Nasal cavity respiratory epithelium epithelial cell of viscerocranial mucosa (primary cell): ENCODE data around the gene MUC4. TPM values are rescaled to one million over a fixed set of nuclear protein-coding genes. Genes with fewer than 3 reads are reported as not detected.

Experiments
- total RNA-seq: library from RNA; depleted of rRNA; stranded (reverse); fragments of >200 nt; gene quantifications from 2 replicates; pipeline ENCODE4 v1.2.3, GENCODE V29; 2014

The MUC4 gene, protein sequence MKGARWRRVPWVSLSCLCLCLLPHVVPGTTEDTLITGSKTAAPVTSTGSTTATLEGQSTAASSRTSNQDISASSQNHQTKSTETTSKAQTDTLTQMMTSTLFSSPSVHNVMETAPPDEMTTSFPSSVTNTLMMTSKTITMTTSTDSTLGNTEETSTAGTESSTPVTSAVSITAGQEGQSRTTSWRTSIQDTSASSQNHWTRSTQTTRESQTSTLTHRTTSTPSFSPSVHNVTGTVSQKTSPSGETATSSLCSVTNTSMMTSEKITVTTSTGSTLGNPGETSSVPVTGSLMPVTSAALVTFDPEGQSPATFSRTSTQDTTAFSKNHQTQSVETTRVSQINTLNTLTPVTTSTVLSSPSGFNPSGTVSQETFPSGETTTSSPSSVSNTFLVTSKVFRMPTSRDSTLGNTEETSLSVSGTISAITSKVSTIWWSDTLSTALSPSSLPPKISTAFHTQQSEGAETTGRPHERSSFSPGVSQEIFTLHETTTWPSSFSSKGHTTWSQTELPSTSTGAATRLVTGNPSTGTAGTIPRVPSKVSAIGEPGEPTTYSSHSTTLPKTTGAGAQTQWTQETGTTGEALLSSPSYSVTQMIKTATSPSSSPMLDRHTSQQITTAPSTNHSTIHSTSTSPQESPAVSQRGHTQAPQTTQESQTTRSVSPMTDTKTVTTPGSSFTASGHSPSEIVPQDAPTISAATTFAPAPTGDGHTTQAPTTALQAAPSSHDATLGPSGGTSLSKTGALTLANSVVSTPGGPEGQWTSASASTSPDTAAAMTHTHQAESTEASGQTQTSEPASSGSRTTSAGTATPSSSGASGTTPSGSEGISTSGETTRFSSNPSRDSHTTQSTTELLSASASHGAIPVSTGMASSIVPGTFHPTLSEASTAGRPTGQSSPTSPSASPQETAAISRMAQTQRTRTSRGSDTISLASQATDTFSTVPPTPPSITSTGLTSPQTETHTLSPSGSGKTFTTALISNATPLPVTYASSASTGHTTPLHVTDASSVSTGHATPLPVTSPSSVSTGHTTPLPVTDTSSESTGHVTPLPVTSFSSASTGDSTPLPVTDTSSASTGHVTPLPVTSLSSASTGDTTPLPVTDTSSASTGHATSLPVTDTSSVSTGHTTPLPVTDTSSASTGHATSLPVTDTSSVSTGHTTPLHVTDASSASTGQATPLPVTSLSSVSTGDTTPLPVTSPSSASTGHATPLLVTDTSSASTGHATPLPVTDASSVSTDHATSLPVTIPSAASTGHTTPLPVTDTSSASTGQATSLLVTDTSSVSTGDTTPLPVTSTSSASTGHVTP (N-terminal part only)
- total RNA-seq = 4.3 TPM in 1 of 2 replicates, not detected in the other

DNA sequence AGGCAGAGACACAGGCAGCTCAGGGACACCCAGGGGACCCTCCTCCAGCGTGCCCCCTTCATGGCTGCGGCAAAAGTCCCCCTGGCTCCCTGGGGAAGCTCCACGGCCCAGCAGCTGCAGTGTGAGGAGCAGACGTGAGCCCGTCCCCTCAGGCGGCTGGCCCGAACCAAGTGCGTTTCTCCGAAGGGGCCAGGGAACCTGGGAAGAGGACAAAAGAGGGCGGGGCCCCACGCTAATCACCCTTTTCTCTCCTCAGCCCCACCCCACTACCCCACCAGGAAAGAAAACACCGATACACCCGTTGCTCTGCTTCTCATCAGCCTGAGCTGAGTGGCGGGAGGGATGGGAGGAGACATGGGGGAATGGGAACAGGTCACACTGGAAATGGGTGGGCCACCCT is at the start of gene MUC4:
TSS of gene MUC4 (minus strand) at position 174 of the 400 bp plus-strand sequence. CDS start at position 62, 112 bp downstream.

DNA sequence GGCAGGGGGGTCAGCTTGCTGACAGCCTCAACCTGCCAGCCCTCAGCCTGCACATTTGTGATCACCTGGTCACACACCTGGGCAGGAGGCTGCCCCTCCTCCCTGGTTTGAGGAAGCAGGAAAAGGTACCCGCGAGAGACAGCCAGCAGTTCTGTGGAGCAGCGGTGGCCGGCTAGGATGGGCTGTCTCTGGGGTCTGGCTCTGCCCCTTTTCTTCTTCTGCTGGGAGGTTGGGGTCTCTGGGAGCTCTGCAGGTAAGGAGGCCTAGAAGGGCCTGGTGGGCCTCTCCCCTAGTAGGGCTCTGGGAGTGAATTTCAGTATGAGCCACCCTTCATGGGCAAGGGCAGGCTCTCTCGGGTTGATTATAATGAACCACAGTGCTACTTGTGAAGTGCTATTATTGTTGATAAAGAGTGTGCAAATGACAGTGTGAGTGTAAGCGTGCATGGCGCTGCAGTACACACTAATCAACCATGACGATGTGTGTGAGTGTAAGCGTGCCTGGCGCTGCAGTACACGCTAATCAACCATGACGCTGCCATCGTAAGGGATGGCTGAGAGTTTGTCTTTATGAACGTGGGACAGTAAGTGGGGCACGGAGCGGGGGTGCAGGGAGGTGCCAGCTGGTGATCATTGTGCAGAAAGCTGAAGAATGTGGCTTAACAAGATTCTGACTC is 90.8 kb downstream of the MUC4 start, which contains the start of gene MUC20:
TSS of gene MUC20 (plus strand) at position 148 of the 676 bp plus-strand sequence. CDS start at position 178, 30 bp downstream.

Other genes with a start within 250 kb of the MUC4 start
- 0.34 and 3.2 TPM in 2 replicates for gene APOD, start 228.0 kb downstream of the MUC4 start, total RNA-seq
- gene MUC20, start 91.0 kb downstream of the MUC4 start, total RNA-seq = 1.7 and 8.5 TPM in 2 replicates
- 7.2 and 13.3 TPM in 2 replicates for gene TNK2, start 96.6 kb upstream of the MUC4 start, total RNA-seq